CD4-positive, alpha-beta T cell (primary cell): Measurements from ENCODE around the gene CCDC15. TPM values are rescaled to one million over a fixed set of nuclear protein-coding genes. Genes with fewer than 3 reads are reported as not detected.

Experiments
- ATAC-seq: fragments of 200-7000 bp; cut with Tn5 transposase; one replicate; pipeline ENCODE4 v1.10.0; 2022; ENCODE audit warnings: mild to moderate bottlenecking; ENCODE audit not compliant: poor library complexity
- CTCF ChIA-PET: fragments of 350-600 bp; sonication (Branson Sonifier 250); formaldehyde crosslinking; loops from one replicate; lab custom pipeline; 2021; ENCODE audit warnings: antibody characterized with exemption, inconsistent platforms; lab: Charles Lee
- POLR2A ChIA-PET: fragments of 350-600 bp; sonication (Branson Sonifier 250); formaldehyde crosslinking; loops from one replicate; lab custom pipeline; 2021; ENCODE audit warnings: antibody characterized with exemption, inconsistent platforms; lab: Charles Lee
- DNase-seq, 14 experiments: peaks; one replicate each; pipeline ENCODE4 v3.0.0-alpha.2; 2013 to 2020; ENCODE audit warnings: mixed read lengths in 2 of 14
- H3K27ac ChIP-seq, 2 donors: one replicate each; pipeline versions ENCODE4 v1.5.1 to v1.7.0; 2013; ENCODE audit warnings: low read length in 2 of 2, low read depth in 1 of 2, mild to moderate bottlenecking in 1 of 2
- H3K27me3 ChIP-seq, 2 experiments: 1 replicate in 1 of 2; 2 replicates in 1 of 2; pipeline versions ENCODE4 v1.6.1 to v1.7.0; 2013; ENCODE audit warnings: low read length in 2 of 2, control low read depth in 1 of 2, mild to moderate bottlenecking in 1 of 2, moderate library complexity in 1 of 2; ENCODE audit not compliant: insufficient read depth in 2 of 2, control insufficient read depth in 1 of 2
- H3K36me3 ChIP-seq: one replicate; pipeline ENCODE4 v1.6.1; 2013; ENCODE audit warnings: low read length, control low read depth; ENCODE audit not compliant: insufficient read depth
- H3K4me1 ChIP-seq: one replicate; pipeline ENCODE4 v1.6.1; 2013; ENCODE audit warnings: low read length, control low read depth; ENCODE audit not compliant: insufficient read depth
- H3K4me3 ChIP-seq: one replicate; pipeline ENCODE4 v1.5.1; 2013; ENCODE audit warnings: mild to moderate bottlenecking, low read length, moderate library complexity
- H3K9me3 ChIP-seq, 2 experiments: 1 replicate in 1 of 2; 2 replicates in 1 of 2; pipeline versions ENCODE4 v1.6.1 to v1.7.0; 2013; ENCODE audit warnings: low read length in 2 of 2, mild to moderate bottlenecking in 2 of 2, control low read depth in 1 of 2, moderate library complexity in 1 of 2; ENCODE audit not compliant: control insufficient read depth in 1 of 2, insufficient read depth in 1 of 2
- H3K27ac Mint-ChIP-seq: one replicate; pipeline ENCODE4 v1.8.0; 2020; ENCODE audit warnings: mixed read lengths
- H3K27me3 Mint-ChIP-seq: one replicate; pipeline ENCODE4 v1.8.0; 2021; ENCODE audit warnings: mixed read lengths
- H3K36me3 Mint-ChIP-seq: one replicate; pipeline ENCODE4 v1.8.0; 2021; ENCODE audit warnings: low read depth, mixed read lengths
- H3K4me1 Mint-ChIP-seq: one replicate; pipeline ENCODE4 v1.8.0; 2021; ENCODE audit warnings: low read depth, mixed read lengths
- H3K4me3 Mint-ChIP-seq: one replicate; pipeline ENCODE4 v1.8.0; 2020; ENCODE audit warnings: mild to moderate bottlenecking, mixed read lengths
- H3K9me3 Mint-ChIP-seq: one replicate; pipeline ENCODE4 v1.8.0; 2020; ENCODE audit warnings: mixed read lengths
- CTCF ChIP-seq: fragments of 200-600 bp; IDR thresholded peaks from one replicate; pipeline ENCODE4 v1.8.0; 2022; ENCODE audit warnings: antibody characterized with exemption, mild to moderate bottlenecking
- intact Hi-C, 2 experiments: fragments of 100-400 bp; cut with DNase I in 1 of 2; cut with micrococcal nuclease in 1 of 2; formaldehyde crosslinking; loops; one replicate each; pipeline versions ENCODE4 v1.15.1 to v1.9.0; 2023 to 2025; cut with DNase I, micrococcal nuclease
- total RNA-seq, 174 experiments: library from RNA in 2 of 174; stranded (reverse) in 2 of 174; gene quantifications; one replicate each; pipeline ENCODE4 v1.2.3 and lab custom pipeline; 2021 to 2026

CCDC15 gene
- total RNA-seq, 2 experiments from 2014 or later = 0.89 to 1.1 TPM

DNA sequence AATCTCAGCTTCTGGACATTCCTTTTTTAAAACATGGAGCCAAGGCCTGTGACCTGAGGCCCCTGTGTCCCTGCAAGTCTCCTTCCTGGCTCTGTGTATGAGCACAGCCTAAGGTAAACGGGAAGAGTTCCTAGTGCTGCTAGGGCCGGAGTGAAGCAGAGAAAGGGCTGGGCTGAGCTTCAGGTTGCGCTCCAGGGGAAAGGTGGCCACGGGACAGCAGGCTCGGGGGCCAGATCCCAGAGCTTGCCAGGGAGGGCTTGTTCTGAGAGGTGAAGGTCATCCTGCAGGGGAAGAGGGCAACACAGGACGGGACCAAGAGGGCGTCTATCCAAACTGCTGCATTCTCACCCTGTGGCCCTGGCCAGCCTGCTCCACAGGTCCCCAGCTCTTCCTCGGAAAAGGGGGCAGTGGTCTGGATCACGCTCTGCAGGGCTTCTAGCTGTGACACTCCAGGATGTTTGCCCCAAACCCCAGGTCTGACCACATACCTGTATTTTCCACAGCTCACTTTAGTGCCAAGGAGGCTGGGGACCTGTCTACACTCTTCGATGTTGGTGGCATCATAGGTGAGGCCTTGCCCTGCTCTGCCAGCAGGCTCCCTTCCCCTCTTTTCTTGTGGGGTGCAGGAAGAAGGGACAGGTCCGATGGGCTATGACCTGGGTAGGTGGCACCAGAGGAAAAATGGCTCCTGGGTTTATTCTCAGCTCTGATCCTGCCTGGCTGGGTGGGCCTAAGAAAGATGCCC, 129.5 kb downstream of the CCDC15 start:
- Mint-ChIP-seq H3K4me3 (no peak overlapping the region), H3K9me3 (no peaks in the 10 kb centered on the region), H3K36me3 (no peaks in the 10 kb centered on the region), H3K4me1 (no peaks in the 10 kb centered on the region), H3K27me3 (peaks cover 3% of the 10 kb centered on the region), H3K27ac (no peak overlapping the region)
- H3K4me1 ChIP-seq = no peaks in the 10 kb centered on the region
- DNase-seq (no peak), ATAC-seq (no peak)
- no peak overlapping the region for H3K27ac ChIP-seq
- intact Hi-C loops = no loop called here
- POLR2A ChIA-PET = no interaction called here
- H3K4me3 ChIP-seq = no peak overlapping the region
- H3K36me3 ChIP-seq = no peaks in the 10 kb centered on the region
- CTCF ChIA-PET = no interaction called here
- H3K9me3 ChIP-seq = peaks cover 0 to 10% of the 10 kb centered on the region in 2 experiments
- H3K27me3 ChIP-seq = no peaks in the 10 kb centered on the region
- no peak for TF ChIP-seq CTCF

- Mint-ChIP-seq H3K27ac (no peak overlapping the region), H3K27me3 (no peaks in the 10 kb centered on the region)
These were observed 130.0 kb downstream of the CCDC15 start for GRCh38 chr11:125084057-125084416.

DNA sequence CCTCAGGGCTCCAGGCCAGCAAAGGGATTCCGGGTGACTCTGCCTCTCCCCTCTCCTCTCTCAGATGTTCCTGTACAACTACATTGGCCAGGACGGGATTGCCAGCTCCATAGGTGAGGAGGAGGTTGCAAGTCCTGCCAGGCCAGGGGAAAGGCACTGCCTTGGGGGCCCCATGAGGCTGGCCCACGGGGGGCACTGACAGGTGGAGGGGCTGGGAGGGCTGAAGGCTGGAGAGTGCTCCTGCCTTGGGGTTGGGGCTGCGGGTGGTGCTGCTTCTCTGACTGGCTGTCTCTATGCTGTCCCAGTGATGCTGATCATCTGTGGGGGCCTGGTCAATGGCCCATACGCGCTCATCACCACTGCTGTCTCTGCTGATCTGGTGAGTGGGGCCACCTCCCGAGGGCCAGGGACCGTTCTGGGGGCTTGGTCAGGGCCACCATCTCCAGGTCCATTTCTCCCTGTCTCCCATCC, 130.8 kb downstream of the CCDC15 start:
- Mint-ChIP-seq H3K27me3 (no peaks in the 10 kb centered on the region), H3K4me1 (no peaks in the 10 kb centered on the region), H3K4me3 (no peak overlapping the region), H3K27ac (no peak overlapping the region), H3K36me3 (no peaks in the 10 kb centered on the region), H3K9me3 (no peaks in the 10 kb centered on the region)
- CTCF ChIA-PET = no interaction called here
- Histone ChIP-seq H3K27ac (no peak overlapping the region), H3K4me1 (no peaks in the 10 kb centered on the region), H3K4me3 (no peak overlapping the region), H3K36me3 (no peaks in the 10 kb centered on the region), H3K27me3 (no peaks in the 10 kb centered on the region), H3K9me3 (peaks cover 0 to 10% of the 10 kb centered on the region in 2 experiments)
- DNase-seq = no peak
- intact Hi-C loops = no loop called here
- no peak for TF ChIP-seq CTCF
- POLR2A ChIA-PET = no interaction called here
- no peak for ATAC-seq

More at GRCh38 chr11:125084057-125084416, 130.0 kb downstream of the CCDC15 start:
- H3K4me3 Mint-ChIP-seq = no peak overlapping the region
- Histone ChIP-seq H3K4me1 (no peaks in the 10 kb centered on the region), H3K4me3 (no peak overlapping the region), H3K9me3 (peaks cover 0 to 10% of the 10 kb centered on the region in 2 experiments), H3K27me3 (no peaks in the 10 kb centered on the region), H3K27ac (no peak overlapping the region), H3K36me3 (no peaks in the 10 kb centered on the region)
- TF ChIP-seq CTCF = no peak
- ChIA-PET POLR2A (no interaction called here), CTCF (no interaction called here)
- H3K36me3 Mint-ChIP-seq = no peaks in the 10 kb centered on the region
- no peaks in the 10 kb centered on the region for H3K4me1 Mint-ChIP-seq
- no peaks in the 10 kb centered on the region for H3K9me3 Mint-ChIP-seq
- ATAC-seq (no peak), DNase-seq (no peak)
- intact Hi-C loops = no loop called here
